ENCODE results near the gene SLC11A2. TPM values are rescaled to one million over a fixed set of nuclear protein-coding genes. Genes with fewer than 3 reads are reported as not detected.

The SLC11A2 gene
- total and polyA plus RNA-seq, 9 of the 15 experiments (the other 6 are each of a cell fraction or from before 2014, with no cell fraction given): 21.1 to 54.0 (median 32.9) TPM

- ChIA-PET POLR2A (interaction anchor here (0.9 to 4.1 kb wide), 3 partner anchors 11 to 283 kb away, joined by 3 to 25 read pairs (median 6); partner anchors contain the start of gene CSRNP2), CTCF (ENCODE audit: low intra/inter-chr PET ratio) (no interaction called here)
- in situ Hi-C loops (cut with MboI): no loop called here
- no peak overlapping the region for H2AFZ ChIP-seq (ENCODE audit: low read depth, low read length)
- DNase-seq (ENCODE audit: extremely low read depth in 1 of 4, low spot score in 3 of 4) (no peak), FAIRE-seq (no peak), ATAC-seq (no peak)
- H3K9me3 ChIP-seq (replicated peaks; ENCODE audit: control insufficient read depth, insufficient read depth, low read depth, low read length): no peaks in the 10 kb centered on the region
- peaks cover 7 to 14% of the 10 kb centered on the region in 2 experiments; a peak in 3 of 5 replicates for H3K4me1 ChIP-seq (replicated peaks in 1 of 2; ENCODE audit: control insufficient read depth in 2 of 2, insufficient read depth in 2 of 2, low read length in 2 of 2)
- H3K36me3 ChIP-seq (ENCODE audit: control insufficient read depth, insufficient read depth, low read length): peaks cover 61% of the 10 kb centered on the region
- TF ChIP-seq KAT2B (IDR thresholded peaks at IDR 0.05; ENCODE audit: low read depth, low read length): no peak
- no peak for TF ChIP-seq L3MBTL2 (IDR thresholded peaks at IDR 0.05)
- no peak for TF ChIP-seq PRMT5 (CRISPR knock-in tag; IDR thresholded peaks at IDR 0.05)
- TF ChIP-seq SMARCB1 (IDR thresholded peaks at IDR 0.05; ENCODE audit: insufficient read length, low read depth): no peak
- no peak for TF ChIP-seq ATF3 (IDR thresholded peaks at IDR 0.05)
- TF ChIP-seq ATF3 (CRISPR knock-in tag; conservative IDR thresholded peaks at IDR 0.05): no peak
- TF ChIP-seq ZFX (CRISPR knock-in tag; IDR thresholded peaks at IDR 0.05): no peak
- TF ChIP-seq HOXB6 (CRISPR knock-in tag; IDR thresholded peaks at IDR 0.05; ENCODE audit: borderline replicate concordance): no peak
- no peak for TF ChIP-seq HNRNPL (IDR thresholded peaks at IDR 0.05; ENCODE audit: low read depth, low read length)
- no peak for TF ChIP-seq ZNF512 (tag; IDR thresholded peaks at IDR 0.05)
- H3K27ac ChIP-seq (ENCODE audit: extremely low read depth, low read depth, low read length): no peak overlapping the region
- intact Hi-C loops (cut with micrococcal nuclease): no loop called here
- 78% methylated on average over 4 of the region's 4 CpGs for WGBS (ENCODE audit: insufficient coverage, low coverage, missing lambda C conversion rate)
- H3K4me3 ChIP-seq: no peak overlapping the region
- no peaks in the 10 kb centered on the region for H3K79me2 ChIP-seq (ENCODE audit: control insufficient read depth, insufficient read depth, low read length)
- H3K9ac ChIP-seq (ENCODE audit: insufficient read depth in 1 of 2, low read depth in 2 of 2, low read length in 2 of 2): peak overlapping the region in 1 of 2 experiments; percentile 65; a peak in 2 of 4 replicates
- no TSS peak for BruUV-seq (replicated peaks)
- no peak overlapping the region for H3K4me2 ChIP-seq (ENCODE audit: insufficient read depth, low read length)
- no peaks in the 10 kb centered on the region for H3K9me1 ChIP-seq (ENCODE audit: control insufficient read depth, insufficient read depth, low read length)
- H4K20me1 ChIP-seq (replicated peaks; ENCODE audit: control insufficient read depth, insufficient read depth, low read length): no peaks in the 10 kb centered on the region; the same call in 1 of the 2 replicates
- no peaks in the 10 kb centered on the region for H3K27me3 ChIP-seq (ENCODE audit: control insufficient read depth in 2 of 2, insufficient read depth in 2 of 2, low read length in 2 of 2)
These were observed 41.0 kb upstream of the SLC11A2 start for GRCh38 chr12:51067229-51067628.
